ENCODE data around the gene MACF1.
A peak's percentile ranks its signal among the peaks of the same experiment; 100 is the strongest.

Gene MACF1

DNA sequence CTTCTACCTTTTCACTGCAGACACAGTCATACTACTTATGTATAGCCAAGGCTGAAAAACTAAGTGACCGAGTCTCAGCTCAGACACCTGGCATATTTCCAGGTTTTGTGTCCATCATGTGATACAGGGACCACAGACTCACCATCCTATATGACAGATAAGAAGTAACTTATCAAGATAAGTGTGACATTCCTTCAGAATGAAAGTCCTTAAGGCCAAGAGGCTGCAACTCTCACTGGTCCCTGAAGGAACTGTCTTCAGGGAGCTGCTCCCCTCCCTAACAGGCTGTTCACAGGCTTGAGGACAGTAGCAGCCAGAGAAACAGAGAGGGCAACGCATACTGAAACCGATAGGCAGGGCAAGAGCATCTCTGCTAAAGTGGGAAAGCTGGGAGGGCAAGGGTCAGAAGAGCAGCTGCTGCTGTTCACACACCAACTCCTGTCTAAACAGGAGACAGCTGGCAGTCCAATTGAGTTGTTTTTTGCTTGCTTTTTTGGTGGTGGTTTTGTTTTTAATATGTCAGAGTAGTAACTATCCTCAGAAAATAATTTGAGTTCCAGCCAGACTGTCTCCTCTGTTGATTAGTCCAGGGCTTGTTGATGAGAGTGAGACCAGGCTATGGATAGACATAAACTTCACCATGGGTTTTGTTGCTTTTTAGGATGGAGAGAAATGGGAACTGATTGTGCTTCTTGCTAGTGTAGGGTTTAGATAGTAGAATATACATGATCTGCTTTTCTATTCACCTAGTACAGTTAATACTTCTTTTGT is 67.7 kb downstream of the MACF1 start:
- TF ChIP-seq, protein P1, sequence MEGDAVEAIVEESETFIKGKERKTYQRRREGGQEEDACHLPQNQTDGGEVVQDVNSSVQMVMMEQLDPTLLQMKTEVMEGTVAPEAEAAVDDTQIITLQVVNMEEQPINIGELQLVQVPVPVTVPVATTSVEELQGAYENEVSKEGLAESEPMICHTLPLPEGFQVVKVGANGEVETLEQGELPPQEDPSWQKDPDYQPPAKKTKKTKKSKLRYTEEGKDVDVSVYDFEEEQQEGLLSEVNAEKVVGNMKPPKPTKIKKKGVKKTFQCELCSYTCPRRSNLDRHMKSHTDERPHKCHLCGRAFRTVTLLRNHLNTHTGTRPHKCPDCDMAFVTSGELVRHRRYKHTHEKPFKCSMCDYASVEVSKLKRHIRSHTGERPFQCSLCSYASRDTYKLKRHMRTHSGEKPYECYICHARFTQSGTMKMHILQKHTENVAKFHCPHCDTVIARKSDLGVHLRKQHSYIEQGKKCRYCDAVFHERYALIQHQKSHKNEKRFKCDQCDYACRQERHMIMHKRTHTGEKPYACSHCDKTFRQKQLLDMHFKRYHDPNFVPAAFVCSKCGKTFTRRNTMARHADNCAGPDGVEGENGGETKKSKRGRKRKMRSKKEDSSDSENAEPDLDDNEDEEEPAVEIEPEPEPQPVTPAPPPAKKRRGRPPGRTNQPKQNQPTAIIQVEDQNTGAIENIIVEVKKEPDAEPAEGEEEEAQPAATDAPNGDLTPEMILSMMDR (IDR thresholded peaks at IDR 0.05; ENCODE audit: low read length, missing control alignments) = no peak
- peak; percentile 31 for DNase-seq (ENCODE audit: low read depth)
- no peak overlapping the region for H3K4me3 ChIP-seq (replicated peaks; ENCODE audit: low read depth, low read length)

- no peak for DNase-seq (ENCODE audit: low read depth)
- no peak overlapping the region for H3K4me3 ChIP-seq (replicated peaks; ENCODE audit: low read depth, low read length)
- TF ChIP-seq, protein P1 (IDR thresholded peaks at IDR 0.05; ENCODE audit: low read length, missing control alignments) = no peak
These were observed 68.4 kb downstream of the MACF1 start for GRCh38 chr1:39272798-39273469.

DNA sequence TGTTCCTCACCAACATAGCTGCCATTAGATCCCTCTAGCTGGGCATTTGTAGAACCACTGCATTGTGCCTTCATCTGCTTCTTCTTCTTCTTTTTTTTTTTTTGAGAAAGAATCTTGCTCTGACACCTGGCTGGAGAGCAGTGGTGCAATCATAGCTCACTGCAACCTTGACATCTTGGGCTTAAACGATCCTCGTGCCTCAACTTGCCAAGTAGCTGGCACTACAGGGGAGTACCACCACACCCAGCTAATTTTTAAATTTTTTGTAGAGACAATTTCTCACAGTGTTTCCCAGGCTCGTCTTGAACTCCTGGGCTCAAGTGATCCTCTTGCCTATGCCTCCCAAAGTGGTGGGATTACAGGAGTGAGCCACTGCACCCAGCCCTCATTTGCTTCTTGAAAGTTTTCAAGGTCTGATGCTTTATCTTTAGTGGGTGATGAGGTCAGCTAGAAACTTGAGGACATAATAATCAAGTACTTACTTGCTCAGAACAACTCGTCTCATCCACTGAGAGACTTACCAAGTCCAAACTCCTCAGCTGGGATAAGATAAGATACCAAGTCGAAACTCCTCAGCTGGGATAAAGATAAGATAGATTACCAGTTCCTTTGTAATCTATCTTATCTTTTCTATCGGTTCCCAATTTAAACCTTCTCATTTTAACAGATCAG is 71.5 kb downstream of the MACF1 start:
- DNase-seq (ENCODE audit: low read depth) = no peak
- TF ChIP-seq, protein P1 (IDR thresholded peaks at IDR 0.05; ENCODE audit: low read length, missing control alignments) = no peak
- H3K4me3 ChIP-seq (replicated peaks; ENCODE audit: low read depth, low read length) = no peak overlapping the region

DNA sequence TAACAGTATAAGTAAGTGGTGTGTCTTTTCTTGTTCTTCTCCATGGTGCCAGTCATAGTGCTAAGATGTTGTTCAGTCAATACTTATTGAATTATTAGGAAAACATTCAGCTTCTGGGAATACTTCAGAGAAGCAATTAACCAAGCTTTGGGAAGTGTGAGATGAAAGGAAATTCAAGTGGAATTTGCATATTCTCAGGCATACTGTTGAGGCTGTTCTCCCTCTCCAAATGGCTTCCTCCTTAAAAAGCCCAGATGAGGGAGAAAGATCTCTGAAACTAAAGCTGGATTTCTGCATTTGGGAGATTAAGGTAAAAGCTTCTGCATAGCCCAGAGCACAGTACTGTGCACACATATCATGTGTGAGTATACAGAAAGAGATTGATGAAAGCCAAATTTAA is 73.4 kb downstream of the MACF1 start:
- TF ChIP-seq, protein P1 (IDR thresholded peaks at IDR 0.05; ENCODE audit: low read length, missing control alignments) = no peak
- DNase-seq (ENCODE audit: low read depth) = no peak
- no peak overlapping the region for H3K4me3 ChIP-seq (replicated peaks; ENCODE audit: low read depth, low read length)

DNA sequence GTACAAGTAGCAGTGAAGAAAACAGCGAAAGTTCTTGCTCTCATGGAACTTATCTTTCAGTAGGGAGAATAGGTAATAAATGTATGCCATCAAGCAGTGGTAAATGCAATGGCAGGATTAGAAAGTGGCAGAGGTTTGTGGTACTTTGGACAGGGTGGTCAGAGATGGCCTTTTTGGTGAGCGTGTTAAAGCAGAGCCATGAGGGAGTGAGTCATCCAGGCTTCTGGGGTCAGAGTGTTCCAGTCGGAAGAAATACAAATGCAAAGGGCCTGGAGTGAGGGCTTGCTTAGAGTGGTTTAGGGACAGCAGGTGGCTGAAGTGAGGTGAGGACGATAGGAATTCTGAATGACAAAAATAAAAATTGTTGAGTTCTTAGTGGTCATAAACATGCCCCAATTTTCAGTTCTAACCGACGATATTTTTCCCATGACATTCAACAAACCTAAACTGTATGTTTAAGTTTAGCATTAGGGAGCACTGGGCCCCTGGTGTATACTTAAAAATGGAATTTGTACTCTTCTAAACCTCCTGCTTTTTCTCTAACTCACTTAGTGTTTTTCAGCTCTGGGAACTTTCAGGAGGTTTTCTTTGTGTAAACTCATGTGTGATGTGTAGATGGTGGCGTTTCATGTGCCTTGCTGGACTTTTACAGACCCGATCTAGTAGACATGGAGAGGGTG is 78.2 kb downstream of the MACF1 start:
- no peak overlapping the region for H3K4me3 ChIP-seq (replicated peaks; ENCODE audit: low read depth, low read length)
- no peak for DNase-seq (ENCODE audit: low read depth)
- TF ChIP-seq, protein P1 (IDR thresholded peaks at IDR 0.05; ENCODE audit: low read length, missing control alignments) = no peak

DNA sequence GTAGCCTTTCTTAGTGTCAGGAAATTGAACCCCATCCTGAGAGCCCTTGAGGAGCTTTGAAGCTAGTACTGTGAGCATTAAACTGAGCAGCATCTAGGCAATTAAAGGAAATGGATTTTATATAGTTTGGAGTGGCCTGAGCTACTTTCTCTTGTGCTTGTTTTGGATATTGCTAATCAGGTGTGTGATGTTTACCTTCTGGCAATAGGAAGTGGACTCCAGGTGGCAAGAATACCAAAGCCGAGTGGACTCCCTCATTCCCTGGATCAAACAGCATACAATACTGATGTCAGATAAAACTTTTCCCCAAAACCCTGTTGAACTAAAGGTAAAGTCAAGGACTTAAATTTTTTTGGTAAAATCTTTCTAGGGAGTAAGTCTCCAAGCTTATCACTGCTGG is 79.4 kb downstream of the MACF1 start:
- no peak overlapping the region for H3K4me3 ChIP-seq (replicated peaks; ENCODE audit: low read depth, low read length)
- no peak for DNase-seq (ENCODE audit: low read depth)
- TF ChIP-seq, protein P1 (IDR thresholded peaks at IDR 0.05; ENCODE audit: low read length, missing control alignments) = no peak
